Measurements from ENCODE around the gene NCBP3. TPM values are rescaled to one million over a fixed set of nuclear protein-coding genes. Genes with fewer than 3 reads are reported as not detected.

Gene NCBP3
- total and polyA plus RNA-seq, 2 donors (not counting 3 experiments of a cell fraction or from before 2014, with no cell fraction given) = 18.2 to 51.1 TPM

GRCh38 chr17:3873862-3874261 is 27.8 kb upstream of the NCBP3 start:
- dilution Hi-C loops (cut with MboI; ENCODE audit: extremely low pct_ligation_motif_present, low sequenced_read_pairs) (no loop called here), intact Hi-C loops (cut with micrococcal nuclease) (no loop called here)
- Histone ChIP-seq H2AFZ (ENCODE audit: low read depth, low read length) (no peak overlapping the region), H3K27ac (ENCODE audit: insufficient read depth, low read depth, low read length) (no peak overlapping the region), H3K9me3 (replicated peaks; ENCODE audit: control insufficient read depth, insufficient read depth, low read length) (no peaks in the 10 kb centered on the region), H3K27me3 (ENCODE audit: control insufficient read depth in 2 of 2, insufficient read depth in 2 of 2, low read length in 2 of 2) (no peaks in the 10 kb centered on the region), H3K4me2 (ENCODE audit: insufficient read depth, low read length) (no peak overlapping the region), H3K4me3 (replicated peaks in 1 of 3; ENCODE audit: insufficient read depth in 1 of 3, low read depth in 1 of 3, low read length in 3 of 3) (no peak overlapping the region), H3K9ac (replicated peaks; ENCODE audit: extremely low read depth, insufficient read depth, low read length) (no peak overlapping the region), H3K79me2 (ENCODE audit: control insufficient read depth, insufficient read depth, low read length) (no peaks in the 10 kb centered on the region), H3K9me1 (replicated peaks; ENCODE audit: control insufficient read depth, extremely low read depth, insufficient read depth, low read length) (no peaks in the 10 kb centered on the region), H3K4me1 (ENCODE audit: control insufficient read depth, extremely low read depth, insufficient read depth, low read length) (peaks cover 5% of the 10 kb centered on the region), H4K20me1 (replicated peaks; ENCODE audit: control insufficient read depth, extremely low read depth, insufficient read depth, low read length) (no peaks in the 10 kb centered on the region), H3K36me3 (ENCODE audit: control insufficient read depth in 2 of 2, extremely low read depth in 1 of 2, insufficient read depth in 2 of 2, low read length in 2 of 2) (peaks cover 0 to 8% of the 10 kb centered on the region in 2 experiments)
- ChIA-PET CTCF (no interaction called here), POLR2A (no interaction called here)
- no peak for FAIRE-seq
- no peak for DNase-seq (ENCODE audit: low read depth, low spot score)
- TF ChIP-seq FOS (IDR thresholded peaks at IDR 0.05; ENCODE audit: borderline replicate concordance, insufficient read depth, low read length) (no peak), POLR2A (IDR thresholded peaks at IDR 0.05; ENCODE audit: low read depth, low read length) (no peak), EZH2 (IDR thresholded peaks at IDR 0.05; ENCODE audit: borderline replicate concordance, low read depth, low read length, severe bottlenecking) (no peak), JUN (IDR thresholded peaks at IDR 0.05; ENCODE audit: borderline replicate concordance, insufficient read depth, insufficient read length, low read depth) (no peak), GATA2 (IDR thresholded peaks at IDR 0.05; ENCODE audit: insufficient read depth, insufficient read length, low read depth, low read length) (no peak), CTCF (IDR thresholded peaks at IDR 0.05; ENCODE audit: extremely low read depth in 1 of 2, insufficient read depth in 1 of 2, low read depth in 1 of 2, low read length in 2 of 2) (no peak), POLR2AphosphoS5 (IDR thresholded peaks at IDR 0.05; ENCODE audit: insufficient read depth, low read depth, low read length) (no peak), MAX (IDR thresholded peaks at IDR 0.05; ENCODE audit: insufficient read depth, insufficient read length) (no peak)
- BruUV-seq (replicated peaks) = no TSS peak

All from endothelial cell of umbilical vein (primary cell).